Esophagus squamous epithelium (tissue), 5 donors: Measurements from ENCODE around the gene SUV39H1. TPM values are rescaled to one million over a fixed set of nuclear protein-coding genes. Genes with fewer than 3 reads are reported as not detected.
"Not testable (repeated sequence)": the region's sequence is repeated elsewhere in the genome, so short reads cannot be mapped to it uniquely, and the experiment has no call there.

ENCODE experiments used
- DNase-seq: peaks from one replicate; lab custom pipeline; 2025; lab: John Stamatoyannopoulos, UW
- H3K27ac ChIP-seq, 4 donors: fragments of 200-600 bp; sonication (generic); one replicate each; pipeline ENCODE4 v1.5.1; 2016 to 2019; ENCODE audit warnings: mild to moderate bottlenecking in 1 of 4
- H3K27me3 ChIP-seq, 4 donors: fragments of 200-600 bp; sonication (generic); 1 replicate in 3 of 4; 2 replicates in 1 of 4; pipeline versions ENCODE4 v1.5.1 to v1.6.0; 2017 to 2021; ENCODE audit warnings: antibody characterized with exemption in 1 of 4
- H3K36me3 ChIP-seq, 3 donors: fragments of 200-600 bp; sonication (generic); one replicate each; pipeline ENCODE4 v1.5.1; 2016 to 2019
- H3K4me1 ChIP-seq, 3 donors: fragments of 200-600 bp; sonication (generic); one replicate each; pipeline ENCODE4 v1.5.1; 2017 to 2019
- H3K4me3 ChIP-seq, 4 donors: fragments of 200-600 bp; sonication (generic); 1 replicate in 3 of 4; 2 replicates in 1 of 4; pipeline ENCODE4 v1.5.1; 2016 to 2019; ENCODE audit warnings: mild to moderate bottlenecking in 2 of 4, moderate library complexity in 1 of 4
- H3K9me3 ChIP-seq, 3 donors: fragments of 200-600 bp; sonication (generic); one replicate each; pipeline ENCODE4 v1.5.1; 2016 to 2019
- POLR2A ChIP-seq, 4 donors: fragments of 450-650 bp; IDR thresholded peaks; one replicate each; pipeline ENCODE4 v1.6.1; 2017; ENCODE audit warnings: antibody characterized with exemption in 4 of 4, mild to moderate bottlenecking in 4 of 4, moderate library complexity in 3 of 4
- WGBS, 2 donors: methylation state at CpG; one replicate each; pipeline ENCODE4 v1.1.5; 2018; 5-methylcytosine and 5-hydroxymethylcytosine counted together
- intact Hi-C: fragments of 100-400 bp; cut with DNase I; formaldehyde crosslinking; loops from one replicate; pipeline ENCODE4 v1.15.0; 2022
- total RNA-seq, 4 donors: library from RNA; depleted of rRNA; stranded (reverse); fragments of >200 nt; gene quantifications; one replicate each; pipeline ENCODE4 v1.1.0, GENCODE V29; 2016
- TF ChIP-seq, protein P1 (sequence below), 6 experiments: fragments of 450-650 bp in 4 of 6; fragments of 200-600 bp in 2 of 6; sonication (generic) in 2 of 6; IDR thresholded peaks; one replicate each; pipeline ENCODE4 v1.5.1; 2016 to 2019; ENCODE audit warnings: antibody characterized with exemption in 6 of 6, mild to moderate bottlenecking in 4 of 6, moderate library complexity in 4 of 6
- donor health status: DM: yes; HTN: yes; CAD: no.

The SUV39H1 gene
- total RNA-seq, 4 donors from 2014 or later: 4.6 to 12.1 (median 8.2) TPM

- no peak for TF ChIP-seq POLR2A (IDR thresholded peaks at IDR 0.05)
- TF ChIP-seq, protein P1, sequence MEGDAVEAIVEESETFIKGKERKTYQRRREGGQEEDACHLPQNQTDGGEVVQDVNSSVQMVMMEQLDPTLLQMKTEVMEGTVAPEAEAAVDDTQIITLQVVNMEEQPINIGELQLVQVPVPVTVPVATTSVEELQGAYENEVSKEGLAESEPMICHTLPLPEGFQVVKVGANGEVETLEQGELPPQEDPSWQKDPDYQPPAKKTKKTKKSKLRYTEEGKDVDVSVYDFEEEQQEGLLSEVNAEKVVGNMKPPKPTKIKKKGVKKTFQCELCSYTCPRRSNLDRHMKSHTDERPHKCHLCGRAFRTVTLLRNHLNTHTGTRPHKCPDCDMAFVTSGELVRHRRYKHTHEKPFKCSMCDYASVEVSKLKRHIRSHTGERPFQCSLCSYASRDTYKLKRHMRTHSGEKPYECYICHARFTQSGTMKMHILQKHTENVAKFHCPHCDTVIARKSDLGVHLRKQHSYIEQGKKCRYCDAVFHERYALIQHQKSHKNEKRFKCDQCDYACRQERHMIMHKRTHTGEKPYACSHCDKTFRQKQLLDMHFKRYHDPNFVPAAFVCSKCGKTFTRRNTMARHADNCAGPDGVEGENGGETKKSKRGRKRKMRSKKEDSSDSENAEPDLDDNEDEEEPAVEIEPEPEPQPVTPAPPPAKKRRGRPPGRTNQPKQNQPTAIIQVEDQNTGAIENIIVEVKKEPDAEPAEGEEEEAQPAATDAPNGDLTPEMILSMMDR (IDR thresholded peaks at IDR 0.05): no peak
- no peak overlapping the region for H3K27ac ChIP-seq
- no peaks in the 10 kb centered on the region for H3K27me3 ChIP-seq
- H3K9me3 ChIP-seq: no peaks in the 10 kb centered on the region
- intact Hi-C loops: no loop called here
- DNase-seq: no peak
- 50 to 80% methylated on average over 1 of the region's 1 CpG for WGBS, 2 donors
- H3K36me3 ChIP-seq: no peaks in the 10 kb centered on the region
- no peaks in the 10 kb centered on the region for H3K4me1 ChIP-seq
- H3K4me3 ChIP-seq: no peak overlapping the region
These were observed 33.3 kb upstream of the SUV39H1 start for GRCh38 chrX:48663241-48663640.

- H3K36me3 ChIP-seq: no peaks in the 10 kb centered on the region
- intact Hi-C loops: no loop called here
- DNase-seq: no peak
- H3K27me3 ChIP-seq: no peaks in the 10 kb centered on the region
- no peaks in the 10 kb centered on the region for H3K4me1 ChIP-seq
- no peak overlapping the region for H3K4me3 ChIP-seq
- TF ChIP-seq POLR2A (IDR thresholded peaks at IDR 0.05): no peak
- TF ChIP-seq, protein P1 (IDR thresholded peaks at IDR 0.05): no peak
- no peak overlapping the region for H3K27ac ChIP-seq
- H3K9me3 ChIP-seq: no peaks in the 10 kb centered on the region
- 60 to 92% methylated on average over 1 of the region's 1 CpG for WGBS, 2 donors
These were observed 32.4 kb upstream of the SUV39H1 start for GRCh38 chrX:48664156-48664555.

GRCh38 chrX:48665991-48666390 lies 30.5 kb upstream of the SUV39H1 start:
- TF ChIP-seq, protein P1 (IDR thresholded peaks at IDR 0.05): no peak
- TF ChIP-seq POLR2A (IDR thresholded peaks at IDR 0.05): no peak
- no peaks in the 10 kb centered on the region for H3K9me3 ChIP-seq
- DNase-seq: no peak
- H3K36me3 ChIP-seq: no peaks in the 10 kb centered on the region
- WGBS, 2 donors: 63 to 66% methylated on average over 2 of the region's 2 CpGs
- intact Hi-C loops: no loop called here
- no peak overlapping the region for H3K27ac ChIP-seq
- H3K27me3 ChIP-seq: no peaks in the 10 kb centered on the region
- no peaks in the 10 kb centered on the region for H3K4me1 ChIP-seq
- no peak overlapping the region for H3K4me3 ChIP-seq

- Histone ChIP-seq H3K4me1 (no peaks in the 10 kb centered on the region), H3K9me3 (no peaks in the 10 kb centered on the region), H3K27ac (no peak overlapping the region), H3K27me3 (no peaks in the 10 kb centered on the region), H3K36me3 (no peaks in the 10 kb centered on the region), H3K4me3 (no peak overlapping the region)
- 78 to 100% methylated on average over 2 of the region's 4 CpGs for WGBS, 2 donors
- intact Hi-C loops: no loop called here
- TF ChIP-seq, protein P1 (IDR thresholded peaks at IDR 0.05): no peak
- TF ChIP-seq POLR2A (IDR thresholded peaks at IDR 0.05): no peak
- no peak for DNase-seq
These were observed 29.9 kb upstream of the SUV39H1 start for GRCh38 chrX:48666649-48667048.

GRCh38 chrX:48667509-48667908 lies 29.0 kb upstream of the SUV39H1 start:
- intact Hi-C loops: no loop called here
- Histone ChIP-seq H3K36me3 (no peaks in the 10 kb centered on the region), H3K4me3 (no peak overlapping the region), H3K27me3 (no peaks in the 10 kb centered on the region), H3K27ac (no peak overlapping the region), H3K9me3 (no peaks in the 10 kb centered on the region), H3K4me1 (no peaks in the 10 kb centered on the region)
- TF ChIP-seq, protein P1 (IDR thresholded peaks at IDR 0.05): no peak
- no peak for TF ChIP-seq POLR2A (IDR thresholded peaks at IDR 0.05)
- WGBS, 2 donors: 62 to 67% methylated on average over 4 of the region's 4 CpGs
- no peak for DNase-seq

GRCh38 chrX:48668187-48668586 lies 28.3 kb upstream of the SUV39H1 start:
- H3K4me1 ChIP-seq, DNase-seq, H3K36me3 ChIP-seq, H3K4me3 ChIP-seq, H3K27ac ChIP-seq, intact Hi-C loops, H3K9me3 ChIP-seq, H3K27me3 ChIP-seq: not testable (repeated sequence)
- 83 to 86% methylated on average over 4 to 11 of the region's 11 CpGs for whole genome bisulfite sequencing, 2 donors
